ENCODE data around the gene MAG.

The MAG gene

GRCh38 chr19:35320065-35320713 lies 28.2 kb downstream of the MAG start:
- DNase-seq: no peak

GRCh38 chr19:35321291-35321690 lies 29.3 kb downstream of the MAG start:
- DNase-seq: no peak

- no peak for DNase-seq
These were observed 30.1 kb downstream of the MAG start for GRCh38 chr19:35322014-35322413.

GRCh38 chr19:35327642-35328041 lies 35.7 kb downstream of the MAG start:
- DNase-seq: no peak

GRCh38 chr19:35328851-35329285 lies 36.9 kb downstream of the MAG start, which contains the start of gene CD22:
TSS of gene CD22 (plus strand) at chr19:35329187. CDS start at chr19:35332041, 2,854 bp downstream.
- no peak for DNase-seq

- no peak for DNase-seq
These were observed 37.4 kb downstream of the MAG start for GRCh38 chr19:35329323-35329722.

- DNase-seq: no peak
These were observed 38.5 kb downstream of the MAG start for GRCh38 chr19:35330475-35330874.

GRCh38 chr19:35331551-35332214 lies 39.7 kb downstream of the MAG start:
- no peak for DNase-seq

GRCh38 chr19:35332817-35333216 lies 40.9 kb downstream of the MAG start:
- no peak for DNase-seq

GRCh38 chr19:35334144-35334753 lies 42.3 kb downstream of the MAG start:
- DNase-seq: no peak

GRCh38 chr19:35336166-35336955 lies 44.4 kb downstream of the MAG start:
- no peak for DNase-seq

- DNase-seq: no peak
These were observed 45.4 kb downstream of the MAG start for GRCh38 chr19:35337097-35337983.

- no peak for DNase-seq
These were observed 46.0 kb downstream of the MAG start for GRCh38 chr19:35337984-35338296.

GRCh38 chr19:35340431-35340830 lies 48.5 kb downstream of the MAG start:
- no peak for DNase-seq

GRCh38 chr19:35341006-35341405 lies 49.0 kb downstream of the MAG start:
- no peak for DNase-seq

- no peak for DNase-seq
These were observed 49.7 kb downstream of the MAG start for GRCh38 chr19:35341565-35342225.

GRCh38 chr19:35342430-35342829 lies 50.5 kb downstream of the MAG start:
- DNase-seq: no peak

GRCh38 chr19:35344511-35345031 lies 52.6 kb downstream of the MAG start:
- no peak for DNase-seq

GRCh38 chr19:35345671-35346111 lies 53.7 kb downstream of the MAG start:
- DNase-seq: no peak

- DNase-seq: no peak
These were observed 54.5 kb downstream of the MAG start for GRCh38 chr19:35346193-35347052.
